Osteocyte (in vitro differentiated cells): ENCODE results near the gene SZRD1. TPM values are rescaled to one million over a fixed set of nuclear protein-coding genes. Genes with fewer than 3 reads are reported as not detected.
A peak's percentile ranks its signal among the peaks of the same experiment; 100 is the strongest.

Experiments used
- DNase-seq: peaks from one replicate; pipeline ENCODE4 v3.0.0; 2021; ENCODE audit warnings: mixed read lengths; ENCODE audit not compliant: unreplicated experiment; ENCODE audit errors: extremely low spot score
- H3K27ac Mint-ChIP-seq: one replicate; pipeline ENCODE4 v1.8.0; 2021; ENCODE audit warnings: mild to moderate bottlenecking, mixed read lengths; ENCODE audit not compliant: unreplicated experiment
- H3K27me3 Mint-ChIP-seq: one replicate; pipeline ENCODE4 v1.8.0; 2021; ENCODE audit warnings: mixed read lengths; ENCODE audit not compliant: unreplicated experiment
- H3K36me3 Mint-ChIP-seq: one replicate; pipeline ENCODE4 v1.8.0; 2021; ENCODE audit warnings: mixed read lengths; ENCODE audit not compliant: unreplicated experiment
- H3K4me1 Mint-ChIP-seq: one replicate; pipeline ENCODE4 v1.8.0; 2021; ENCODE audit warnings: mixed read lengths; ENCODE audit not compliant: unreplicated experiment
- H3K4me3 Mint-ChIP-seq: one replicate; pipeline ENCODE4 v1.8.0; 2021; ENCODE audit warnings: mild to moderate bottlenecking, moderate library complexity, mixed read lengths; ENCODE audit not compliant: unreplicated experiment
- H3K9me3 Mint-ChIP-seq: one replicate; pipeline ENCODE4 v1.8.0; 2021; ENCODE audit warnings: mixed read lengths; ENCODE audit not compliant: unreplicated experiment
- total RNA-seq: library from RNA; stranded (reverse); gene quantifications from 2 replicates; pipeline ENCODE4 v1.2.1, GENCODE V29; 2021
- TF ChIP-seq, protein P1 (sequence below): fragments of 200-600 bp; sonication (generic); IDR thresholded peaks from 2 replicates; pipeline ENCODE4 v1.5.0; 2021; ENCODE audit warnings: antibody characterized with exemption, mild to moderate bottlenecking, moderate library complexity

Gene SZRD1
- total RNA-seq, 1 donor from 2014 or later = 141 TPM

DNA sequence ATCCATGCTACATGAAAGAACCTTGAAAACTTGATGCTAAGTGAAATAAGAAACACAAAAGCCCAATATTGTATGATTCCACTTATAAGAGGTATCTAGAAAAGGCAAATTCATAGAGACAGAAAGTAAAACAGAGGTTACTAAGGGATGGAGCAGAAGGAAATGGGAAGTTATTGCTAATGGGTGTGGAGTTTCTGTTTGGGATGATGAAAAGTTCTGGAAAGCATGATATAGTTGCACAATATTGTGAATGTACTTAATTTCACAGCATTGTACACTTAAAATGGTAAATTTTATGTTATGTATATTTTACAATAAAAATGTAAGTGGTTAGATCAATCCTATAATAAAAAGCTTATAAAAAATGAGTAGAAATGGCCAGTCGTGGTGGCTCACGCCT is 71.9 kb downstream of the SZRD1 start:
- TF ChIP-seq, protein P1, sequence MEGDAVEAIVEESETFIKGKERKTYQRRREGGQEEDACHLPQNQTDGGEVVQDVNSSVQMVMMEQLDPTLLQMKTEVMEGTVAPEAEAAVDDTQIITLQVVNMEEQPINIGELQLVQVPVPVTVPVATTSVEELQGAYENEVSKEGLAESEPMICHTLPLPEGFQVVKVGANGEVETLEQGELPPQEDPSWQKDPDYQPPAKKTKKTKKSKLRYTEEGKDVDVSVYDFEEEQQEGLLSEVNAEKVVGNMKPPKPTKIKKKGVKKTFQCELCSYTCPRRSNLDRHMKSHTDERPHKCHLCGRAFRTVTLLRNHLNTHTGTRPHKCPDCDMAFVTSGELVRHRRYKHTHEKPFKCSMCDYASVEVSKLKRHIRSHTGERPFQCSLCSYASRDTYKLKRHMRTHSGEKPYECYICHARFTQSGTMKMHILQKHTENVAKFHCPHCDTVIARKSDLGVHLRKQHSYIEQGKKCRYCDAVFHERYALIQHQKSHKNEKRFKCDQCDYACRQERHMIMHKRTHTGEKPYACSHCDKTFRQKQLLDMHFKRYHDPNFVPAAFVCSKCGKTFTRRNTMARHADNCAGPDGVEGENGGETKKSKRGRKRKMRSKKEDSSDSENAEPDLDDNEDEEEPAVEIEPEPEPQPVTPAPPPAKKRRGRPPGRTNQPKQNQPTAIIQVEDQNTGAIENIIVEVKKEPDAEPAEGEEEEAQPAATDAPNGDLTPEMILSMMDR = no peak

DNA sequence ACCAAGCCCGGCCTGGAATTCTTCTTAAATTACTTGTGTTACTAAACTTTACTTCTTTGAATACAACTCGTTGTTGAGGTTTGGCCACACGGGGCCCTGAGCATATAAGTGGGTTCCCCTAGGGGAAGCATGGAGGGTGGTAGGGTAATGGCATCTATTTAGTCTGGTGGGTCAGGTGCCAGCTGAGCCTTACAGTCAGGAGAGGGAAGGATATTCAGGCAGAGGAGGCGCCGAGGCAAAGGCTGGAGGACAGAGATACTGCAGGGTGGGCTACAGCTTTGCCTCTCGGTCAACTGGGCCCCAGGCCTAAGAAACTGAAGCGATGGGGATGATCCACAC is 73.1 kb downstream of the SZRD1 start:
- H3K4me1 Mint-ChIP-seq = peaks cover 21% of the 10 kb centered on the region
- peaks cover 7% of the 10 kb centered on the region for H3K36me3 Mint-ChIP-seq
- peak overlapping the region; percentile 89 for H3K27ac Mint-ChIP-seq
- TF ChIP-seq, protein P1 = no peak
- H3K4me3 Mint-ChIP-seq = peak overlapping the region; percentile 82
- no peak for DNase-seq
- H3K9me3 Mint-ChIP-seq = no peaks in the 10 kb centered on the region
- H3K27me3 Mint-ChIP-seq = no peaks in the 10 kb centered on the region

More for the DNA sequence above, 71.9 kb downstream of the SZRD1 start:
- no peaks in the 10 kb centered on the region for H3K27me3 Mint-ChIP-seq
- no peaks in the 10 kb centered on the region for H3K9me3 Mint-ChIP-seq
- H3K4me1 Mint-ChIP-seq = peaks cover 21% of the 10 kb centered on the region
- no peak overlapping the region for H3K4me3 Mint-ChIP-seq
- peaks cover under 1% of the 10 kb centered on the region for H3K36me3 Mint-ChIP-seq
- H3K27ac Mint-ChIP-seq = no peak overlapping the region
- DNase-seq = no peak

GRCh38 chr1:16440470-16441281 is 73.6 kb downstream of the SZRD1 start, which contains the start of gene NECAP2:
NECAP2 (plus strand) TSS chr1:16440724; CDS start chr1:16440762, 38 bp downstream.
- Mint-ChIP-seq H3K4me1 (peaks cover 21% of the 10 kb centered on the region), H3K9me3 (no peaks in the 10 kb centered on the region), H3K36me3 (peaks cover 9% of the 10 kb centered on the region), H3K27me3 (no peaks in the 10 kb centered on the region), H3K27ac (peak within 1 kb of the TSS; percentile 89), H3K4me3 (peak within 1 kb of the TSS; percentile 82)
- peak; percentile 98 for DNase-seq
- TF ChIP-seq, protein P1 = peak; percentile 90

- TF ChIP-seq, protein P1 = no peak
- Mint-ChIP-seq H3K4me3 (peak overlapping the region; percentile 82), H3K4me1 (peaks cover 21% of the 10 kb centered on the region), H3K36me3 (peaks cover 9% of the 10 kb centered on the region), H3K27me3 (no peaks in the 10 kb centered on the region), H3K27ac (peak overlapping the region; percentile 89), H3K9me3 (no peaks in the 10 kb centered on the region)
- no peak for DNase-seq
Measured at GRCh38 chr1:16441282-16441665, 74.2 kb downstream of the SZRD1 start.

GRCh38 chr1:16442265-16442664 is 75.2 kb downstream of the SZRD1 start:
- peaks cover 21% of the 10 kb centered on the region for H3K4me1 Mint-ChIP-seq
- TF ChIP-seq, protein P1 = no peak
- no peaks in the 10 kb centered on the region for H3K27me3 Mint-ChIP-seq
- no peak for DNase-seq
- H3K4me3 Mint-ChIP-seq = peak overlapping the region; percentile 82
- H3K9me3 Mint-ChIP-seq = no peaks in the 10 kb centered on the region
- no peak overlapping the region for H3K27ac Mint-ChIP-seq
- H3K36me3 Mint-ChIP-seq = peaks cover 10% of the 10 kb centered on the region
